Stomach smooth muscle (tissue), 2 donors: ENCODE data around the gene SLC44A2.

Source experiments
- H3K27ac ChIP-seq: one replicate; pipeline ENCODE4 v1.7.0; 2013; ENCODE audit warnings: mild to moderate bottlenecking, low read length, inconsistent platforms
- H3K27me3 ChIP-seq, 2 donors: one replicate each; pipeline ENCODE4 v1.7.0; 2013; ENCODE audit warnings: low read length in 2 of 2; ENCODE audit not compliant: insufficient read depth in 2 of 2, control insufficient read depth in 1 of 2
- H3K36me3 ChIP-seq, 2 donors: one replicate each; pipeline ENCODE4 v1.7.0; 2013; ENCODE audit warnings: low read length in 2 of 2; ENCODE audit not compliant: control insufficient read depth in 2 of 2, insufficient read depth in 2 of 2
- H3K4me1 ChIP-seq: one replicate; pipeline ENCODE4 v1.7.0; 2013; ENCODE audit warnings: low read length; ENCODE audit not compliant: control insufficient read depth, insufficient read depth
- H3K4me3 ChIP-seq, 2 donors: one replicate each; pipeline ENCODE4 v1.7.0; 2013; ENCODE audit warnings: low read length in 2 of 2
- H3K9ac ChIP-seq, 2 donors: one replicate each; pipeline ENCODE4 v1.7.0; 2013; ENCODE audit warnings: low read length in 2 of 2, mild to moderate bottlenecking in 1 of 2
- H3K9me3 ChIP-seq, 2 donors: one replicate each; pipeline ENCODE4 v1.7.0; 2013; ENCODE audit warnings: low read length in 2 of 2; ENCODE audit not compliant: control insufficient read depth in 2 of 2
- donor health status: healthy.
- donor health status: Pancreatic carcinoma.

The SLC44A2 gene

DNA sequence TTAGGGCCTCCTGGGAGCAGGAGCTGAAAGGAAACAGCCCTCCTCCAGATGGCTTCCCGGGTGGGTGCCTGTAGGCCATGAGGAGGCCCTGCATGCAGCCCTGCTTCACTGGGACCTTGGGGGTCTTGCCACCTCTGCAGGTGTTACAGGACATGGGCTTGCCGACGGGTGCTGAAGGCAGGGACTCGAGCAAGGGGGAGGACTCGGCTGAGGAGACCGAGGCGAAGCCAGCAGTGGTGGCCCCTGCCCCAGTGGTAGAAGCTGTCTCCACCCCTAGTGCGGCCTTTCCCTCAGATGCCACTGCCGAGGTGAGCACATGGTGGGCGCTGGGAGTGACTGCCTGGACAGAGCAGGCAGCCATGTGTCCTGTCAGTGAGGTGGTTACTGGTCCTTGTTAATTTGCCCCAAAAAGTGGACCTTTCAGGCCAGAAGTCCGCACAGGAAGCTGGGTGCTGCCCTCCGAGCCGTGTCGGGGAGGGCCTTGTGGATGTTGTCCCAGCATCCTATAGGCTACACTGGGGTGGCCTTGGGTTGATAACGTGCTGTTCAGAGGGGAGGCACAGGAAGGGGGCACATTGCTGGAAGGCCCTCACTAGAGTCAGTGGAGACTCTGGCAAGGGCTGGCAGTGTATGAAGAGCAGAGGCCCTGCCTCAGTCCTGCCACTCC lies 57.2 kb downstream of the SLC44A2 start:
- H3K4me3 ChIP-seq = no peak overlapping the region
- peaks cover 72 to 86% of the 10 kb centered on the region in 2 donors for H3K36me3 ChIP-seq
- no peak overlapping the region for H3K27ac ChIP-seq
- no peaks in the 10 kb centered on the region for H3K4me1 ChIP-seq
- no peaks in the 10 kb centered on the region for H3K27me3 ChIP-seq
- H3K9ac ChIP-seq = no peak overlapping the region
- no peaks in the 10 kb centered on the region for H3K9me3 ChIP-seq

DNA sequence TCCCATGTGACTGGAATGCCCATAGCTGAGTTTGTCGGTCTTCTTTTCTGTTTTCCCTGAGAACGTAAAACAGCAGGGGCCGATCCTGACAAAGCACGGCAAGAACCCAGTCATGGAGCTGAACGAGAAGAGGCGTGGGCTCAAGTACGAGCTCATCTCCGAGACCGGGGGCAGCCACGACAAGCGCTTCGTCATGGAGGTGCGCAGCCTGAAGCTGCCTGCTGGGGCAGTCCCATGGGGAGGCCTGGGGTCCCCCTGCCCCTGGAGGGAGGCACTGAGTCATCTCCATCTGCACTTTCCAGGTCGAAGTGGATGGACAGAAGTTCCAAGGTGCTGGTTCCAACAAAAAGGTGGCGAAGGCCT lies 57.7 kb downstream of the SLC44A2 start:
- H3K4me3 ChIP-seq = no peak overlapping the region
- H3K27ac ChIP-seq = no peak overlapping the region
- no peaks in the 10 kb centered on the region for H3K27me3 ChIP-seq
- H3K4me1 ChIP-seq = no peaks in the 10 kb centered on the region
- peaks cover 72 to 85% of the 10 kb centered on the region in 2 donors for H3K36me3 ChIP-seq
- no peaks in the 10 kb centered on the region for H3K9me3 ChIP-seq
- H3K9ac ChIP-seq = no peak overlapping the region

DNA sequence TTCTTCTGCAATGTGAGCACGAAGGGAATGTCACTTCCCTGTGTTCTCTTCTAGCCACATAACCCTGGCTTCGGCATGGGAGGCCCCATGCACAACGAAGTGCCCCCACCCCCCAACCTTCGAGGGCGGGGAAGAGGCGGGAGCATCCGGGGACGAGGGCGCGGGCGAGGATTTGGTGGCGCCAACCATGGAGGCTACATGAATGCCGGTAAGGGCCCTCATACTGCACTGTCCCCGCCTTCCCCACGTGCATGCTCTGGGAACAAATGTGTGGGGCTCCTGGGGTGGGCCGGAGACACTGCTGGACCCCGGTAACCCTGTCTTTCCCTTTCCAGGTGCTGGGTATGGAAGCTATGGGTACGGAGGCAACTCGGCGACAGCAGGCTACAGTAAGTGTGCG lies 58.2 kb downstream of the SLC44A2 start:
- no peaks in the 10 kb centered on the region for H3K9me3 ChIP-seq
- H3K4me1 ChIP-seq = no peaks in the 10 kb centered on the region

DNA sequence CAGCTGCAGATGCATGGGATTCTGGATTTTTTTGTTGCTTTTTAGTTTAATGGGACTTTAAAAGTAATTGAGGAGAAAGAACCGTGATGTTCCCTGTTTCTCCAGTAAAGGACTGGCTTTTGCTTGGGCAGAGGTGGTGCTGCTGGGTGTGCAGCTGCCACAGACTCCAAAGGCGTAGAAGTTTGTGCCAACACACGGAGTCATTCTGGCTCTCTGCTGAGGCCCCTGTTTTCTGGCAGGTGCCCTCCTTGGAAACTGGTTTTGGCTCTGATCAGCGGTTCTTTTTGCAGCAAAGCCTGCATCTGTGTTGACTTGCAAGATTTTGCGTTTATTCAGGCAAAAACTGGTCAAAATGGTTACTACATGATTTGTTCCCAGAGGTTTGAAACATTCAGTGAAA lies 59.9 kb downstream of the SLC44A2 start:
- Histone ChIP-seq H3K9ac (no peak overlapping the region), H3K36me3 (peaks cover 65 to 83% of the 10 kb centered on the region in 2 donors), H3K9me3 (no peaks in the 10 kb centered on the region), H3K27ac (no peak overlapping the region), H3K4me3 (no peak overlapping the region), H3K4me1 (no peaks in the 10 kb centered on the region), H3K27me3 (no peaks in the 10 kb centered on the region)

More for the DNA sequence above, 58.2 kb downstream of the SLC44A2 start:
- Histone ChIP-seq H3K9ac (no peak overlapping the region), H3K4me3 (no peak overlapping the region), H3K27ac (no peak overlapping the region), H3K27me3 (no peaks in the 10 kb centered on the region), H3K36me3 (peaks cover 71 to 84% of the 10 kb centered on the region in 2 donors)

DNA sequence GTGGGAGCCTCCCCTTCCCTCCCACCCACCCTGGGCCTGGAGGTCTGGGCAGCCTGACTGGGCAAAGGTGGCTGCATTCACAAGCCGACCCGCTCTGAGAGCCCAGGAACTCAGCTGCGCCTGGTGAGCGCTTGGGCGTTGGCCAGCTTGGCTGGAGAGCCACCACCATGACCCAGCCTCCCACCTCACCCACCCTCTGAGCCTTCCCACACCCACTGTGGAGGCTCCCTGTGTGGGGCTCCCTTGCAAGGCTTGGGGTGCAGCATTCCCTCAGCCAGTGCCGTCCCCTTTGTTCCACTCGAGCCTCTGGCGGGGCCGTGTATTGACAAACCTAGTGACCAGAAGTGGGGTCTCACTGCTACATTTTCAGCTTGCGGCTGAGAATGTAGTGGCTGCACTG lies 60.8 kb downstream of the SLC44A2 start:
- Histone ChIP-seq H3K9ac (no peak overlapping the region), H3K4me3 (no peak overlapping the region), H3K27ac (no peak overlapping the region), H3K36me3 (peaks cover 57 to 82% of the 10 kb centered on the region in 2 donors), H3K4me1 (no peaks in the 10 kb centered on the region), H3K9me3 (no peaks in the 10 kb centered on the region), H3K27me3 (no peaks in the 10 kb centered on the region)

DNA sequence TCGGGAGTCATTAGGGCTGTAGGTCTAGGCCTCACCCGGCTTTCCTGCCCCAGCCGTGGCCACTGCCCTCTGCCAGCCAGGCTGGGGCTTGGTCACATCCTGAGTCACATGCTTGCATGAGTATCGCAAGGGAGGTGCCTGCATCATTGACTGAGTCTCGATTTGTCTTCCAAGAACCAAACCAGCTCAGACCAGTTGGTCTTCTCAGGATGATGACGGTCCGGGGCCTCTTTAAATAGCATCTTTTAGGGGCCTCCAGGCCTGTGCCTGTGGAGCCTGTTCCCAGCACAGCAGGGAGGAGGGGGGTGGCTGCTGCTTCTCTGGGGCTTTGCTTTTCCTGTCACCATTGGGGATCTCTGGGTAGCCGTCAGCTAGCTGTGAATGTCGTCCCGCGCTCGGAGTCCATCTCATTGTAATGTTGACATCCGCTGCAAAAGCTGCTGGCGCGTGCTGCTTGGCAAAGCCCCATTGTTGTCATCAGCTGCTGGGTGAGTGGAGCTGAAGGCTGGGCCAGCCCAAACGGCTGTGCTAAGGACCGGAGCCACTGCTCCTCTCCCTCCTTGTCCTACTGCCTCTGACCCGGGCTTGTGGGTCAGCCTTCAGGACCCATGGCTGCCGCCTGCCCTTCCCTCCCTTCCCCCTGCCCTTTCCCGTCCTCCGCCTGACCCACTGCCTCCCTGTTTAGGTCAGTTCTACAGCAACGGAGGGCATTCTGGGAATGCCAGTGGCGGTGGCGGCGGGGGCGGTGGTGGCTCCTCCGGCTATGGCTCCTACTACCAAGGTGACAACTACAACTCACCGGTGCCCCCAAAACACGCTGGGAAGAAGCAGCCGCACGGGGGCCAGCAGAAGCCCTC lies 61.5 kb downstream of the SLC44A2 start:
- Histone ChIP-seq H3K4me3 (no peak overlapping the region), H3K9ac (no peak overlapping the region), H3K36me3 (peaks cover 55 to 81% of the 10 kb centered on the region in 2 donors), H3K4me1 (no peaks in the 10 kb centered on the region), H3K27ac (no peak overlapping the region), H3K9me3 (no peaks in the 10 kb centered on the region), H3K27me3 (no peaks in the 10 kb centered on the region)

DNA sequence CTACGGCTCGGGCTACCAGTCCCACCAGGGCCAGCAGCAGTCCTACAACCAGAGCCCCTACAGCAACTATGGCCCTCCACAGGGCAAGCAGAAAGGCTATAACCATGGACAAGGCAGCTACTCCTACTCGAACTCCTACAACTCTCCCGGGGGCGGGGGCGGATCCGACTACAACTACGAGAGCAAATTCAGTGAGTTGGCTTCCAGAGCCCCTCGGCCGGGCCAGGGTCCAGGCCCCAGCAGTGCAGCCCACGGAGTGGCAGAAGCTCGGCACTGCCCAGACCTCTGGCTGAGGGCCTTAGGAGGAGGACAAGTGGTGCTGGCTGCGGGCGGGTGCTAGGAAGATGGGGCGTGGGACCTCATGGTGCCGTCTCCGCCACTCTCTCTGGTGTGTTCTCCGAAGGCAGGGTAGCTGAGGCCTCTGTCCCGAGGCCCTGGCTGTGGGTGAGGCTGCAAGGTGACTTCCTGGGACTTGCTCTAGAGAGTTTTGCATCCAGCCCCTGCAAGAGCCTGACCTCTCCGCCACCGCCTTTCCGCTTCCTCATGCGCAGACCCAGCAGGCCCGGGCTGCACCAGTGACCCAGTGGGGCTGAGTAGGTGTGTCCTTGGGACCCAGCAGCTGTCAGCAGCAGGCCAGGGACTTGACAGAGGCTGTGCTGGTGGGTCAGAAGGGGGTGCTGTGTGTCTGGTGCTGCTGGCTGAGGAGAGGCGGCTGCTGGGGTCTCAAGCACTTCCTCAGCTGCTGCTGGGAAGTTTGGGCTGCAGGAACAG lies 62.4 kb downstream of the SLC44A2 start:
- Histone ChIP-seq H3K4me1 (no peaks in the 10 kb centered on the region), H3K4me3 (no peak overlapping the region), H3K27ac (no peak overlapping the region), H3K27me3 (no peaks in the 10 kb centered on the region), H3K9me3 (no peaks in the 10 kb centered on the region), H3K36me3 (peaks cover 52 to 77% of the 10 kb centered on the region in 2 donors), H3K9ac (no peak overlapping the region)

DNA sequence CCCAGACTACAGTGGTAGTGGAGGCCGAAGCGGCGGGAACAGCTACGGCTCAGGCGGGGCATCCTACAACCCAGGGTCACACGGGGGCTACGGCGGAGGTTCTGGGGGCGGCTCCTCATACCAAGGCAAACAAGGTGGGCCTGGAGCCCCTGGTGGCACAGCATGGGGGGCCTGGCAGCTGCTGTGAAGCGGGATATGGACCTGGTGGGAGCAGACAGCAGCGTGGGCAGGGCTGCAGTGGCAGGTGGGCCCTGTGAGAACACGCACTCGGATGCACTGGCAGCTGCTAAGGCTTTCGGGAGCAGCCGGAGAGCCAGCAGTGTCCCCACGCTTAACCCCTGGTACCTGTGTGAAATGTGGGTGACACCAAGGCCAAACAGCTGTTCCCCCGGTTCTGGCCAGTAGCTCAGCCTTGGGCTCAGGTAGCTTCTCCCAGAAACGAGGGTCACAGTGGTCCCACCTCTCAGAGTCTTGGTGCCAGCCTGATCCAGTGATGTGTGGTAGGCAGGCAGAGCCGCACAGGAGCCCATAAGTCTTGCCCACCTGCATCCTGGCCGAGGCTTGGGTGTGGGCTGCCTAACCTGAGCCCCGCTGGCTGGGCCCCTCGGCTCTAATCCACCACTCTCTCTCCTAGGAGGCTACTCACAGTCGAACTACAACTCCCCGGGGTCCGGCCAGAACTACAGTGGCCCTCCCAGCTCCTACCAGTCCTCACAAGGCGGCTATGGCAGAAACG lies 63.4 kb downstream of the SLC44A2 start:
- Histone ChIP-seq H3K9ac (no peak overlapping the region), H3K4me3 (no peak overlapping the region), H3K4me1 (no peaks in the 10 kb centered on the region), H3K9me3 (no peaks in the 10 kb centered on the region), H3K27me3 (no peaks in the 10 kb centered on the region), H3K27ac (no peak overlapping the region), H3K36me3 (peaks cover 42 to 69% of the 10 kb centered on the region in 2 donors)

DNA sequence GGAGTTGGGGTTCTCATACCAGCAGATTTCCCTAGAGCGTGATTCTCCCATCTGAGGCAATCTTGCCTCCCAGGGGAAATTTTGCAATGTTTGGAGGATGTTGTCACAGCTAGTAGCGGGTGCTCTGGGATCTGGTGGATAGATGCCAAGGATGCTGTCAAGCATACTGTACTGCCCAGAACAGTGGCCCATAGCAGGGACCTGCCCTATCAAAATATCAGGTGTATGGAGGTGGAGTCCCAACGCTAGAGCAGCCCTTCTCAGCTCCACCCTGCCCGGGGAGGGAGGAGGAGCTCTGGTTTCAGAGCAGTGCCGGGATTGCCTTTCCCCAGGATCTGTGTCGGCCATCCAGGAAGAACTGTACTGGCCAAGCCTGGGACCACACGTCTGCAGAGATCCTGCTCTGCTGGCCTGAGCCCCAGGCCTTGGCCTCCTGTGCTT lies 65.0 kb downstream of the SLC44A2 start:
- Histone ChIP-seq H3K9ac (no peak overlapping the region), H3K4me1 (peaks cover under 1% of the 10 kb centered on the region), H3K27ac (no peak overlapping the region), H3K36me3 (peaks cover 31 to 55% of the 10 kb centered on the region in 2 donors), H3K4me3 (no peak overlapping the region), H3K27me3 (no peaks in the 10 kb centered on the region), H3K9me3 (no peaks in the 10 kb centered on the region)

DNA sequence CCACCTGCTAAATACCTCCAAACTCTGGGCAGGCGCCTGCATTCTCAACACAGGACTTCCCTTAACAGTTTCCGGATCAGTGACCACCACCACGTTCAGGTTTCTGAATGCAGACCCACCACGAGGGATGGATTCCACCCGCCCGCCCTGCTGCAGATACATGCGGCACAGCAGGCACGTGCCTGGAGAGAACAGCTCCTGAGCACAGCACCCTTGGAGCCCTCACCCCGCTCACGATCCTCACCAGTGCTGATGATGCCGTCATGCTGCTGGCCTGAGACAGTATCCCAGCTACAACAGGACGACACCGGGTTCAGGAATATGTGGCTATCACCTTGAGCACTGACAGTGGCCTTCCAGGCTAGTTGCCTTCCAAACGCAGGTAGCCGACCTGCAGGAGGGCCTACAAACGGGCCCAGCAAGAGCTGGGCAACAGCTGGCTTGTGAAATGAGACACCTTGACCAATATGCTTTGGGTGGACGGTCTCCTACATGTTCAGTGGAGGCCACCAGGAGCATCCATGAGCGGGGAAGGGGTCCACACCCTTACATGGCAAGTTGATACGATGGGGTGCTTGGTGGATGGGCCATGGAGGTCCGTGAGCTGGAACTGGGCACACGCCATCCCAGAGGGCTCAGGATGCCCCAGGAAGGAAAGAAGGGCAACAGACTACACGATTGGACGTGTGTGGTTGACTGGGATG lies 66.0 kb downstream of the SLC44A2 start:
- H3K4me1 ChIP-seq = peaks cover 7% of the 10 kb centered on the region
- H3K27ac ChIP-seq = no peak overlapping the region
- no peaks in the 10 kb centered on the region for H3K9me3 ChIP-seq
- H3K4me3 ChIP-seq = no peak overlapping the region
- peaks cover 30 to 51% of the 10 kb centered on the region in 2 donors for H3K36me3 ChIP-seq
- H3K9ac ChIP-seq = no peak overlapping the region
- H3K27me3 ChIP-seq = no peaks in the 10 kb centered on the region
